Thyroid gland (tissue), 4 donors: Measurements from ENCODE around the gene SEMA4B.

ENCODE experiments used
- CTCF ChIP-seq, 6 experiments: fragments of 200-600 bp in 3 of 6; fragments of 450-650 bp in 3 of 6; sonication (generic) in 3 of 6; IDR thresholded peaks; one replicate each; pipeline ENCODE4 v1.5.1; 2016 to 2019; ENCODE audit warnings: antibody characterized with exemption in 6 of 6, mild to moderate bottlenecking in 2 of 6, inconsistent platforms in 1 of 6, moderate library complexity in 1 of 6
- POLR2A ChIP-seq, 2 donors: fragments of 450-650 bp; IDR thresholded peaks; one replicate each; pipeline ENCODE4 v1.6.1; 2017; ENCODE audit warnings: antibody characterized with exemption in 2 of 2, mild to moderate bottlenecking in 2 of 2, moderate library complexity in 1 of 2

GRCh38 chr15:90211440-90212143, 10.5 kb downstream of the SEMA4B start:
- TF ChIP-seq CTCF (IDR thresholded peaks at IDR 0.05), result no peak
- TF ChIP-seq POLR2A (IDR thresholded peaks at IDR 0.05), result no peak
